ES-I3 (cell line): Measurements from ENCODE around the gene HYAL1.
A peak's percentile ranks its signal among the peaks of the same experiment; 100 is the strongest.

ENCODE experiments used
- H3K36me3 ChIP-seq: 2 replicates; pipeline ENCODE4 v1.6.1; 2013; ENCODE audit warnings: mild to moderate bottlenecking, low read length, control low read depth, moderate library complexity; ENCODE audit not compliant: insufficient read depth
- H3K4me1 ChIP-seq: 2 replicates; pipeline ENCODE4 v1.6.1; 2013; ENCODE audit warnings: mild to moderate bottlenecking, control low read depth, low read length; ENCODE audit not compliant: insufficient read depth
- H3K9ac ChIP-seq: 2 replicates; pipeline ENCODE4 v1.6.1; 2013; ENCODE audit warnings: low read depth, mild to moderate bottlenecking, low read length, moderate library complexity
- H3K9me3 ChIP-seq: 2 replicates; pipeline ENCODE4 v1.6.1; 2013; ENCODE audit warnings: mild to moderate bottlenecking, low read length, moderate library complexity; ENCODE audit not compliant: control insufficient read depth, insufficient read depth

The HYAL1 gene

GRCh38 chr3:50340448-50341329 is 37.3 kb upstream of the HYAL1 start, which contains the start of gene RASSF1:
Gene RASSF1, minus strand, starts transcription at chr3:50340836. Its CDS starts 31 bp downstream, at chr3:50340805.
- H3K36me3 ChIP-seq = no peaks in the 10 kb centered on the region
- H3K9me3 ChIP-seq = no peaks in the 10 kb centered on the region
- peak within 1 kb of the TSS; percentile 65 for H3K9ac ChIP-seq
- H3K4me1 ChIP-seq = peaks cover 5% of the 10 kb centered on the region

- Histone ChIP-seq H3K9me3 (no peaks in the 10 kb centered on the region), H3K4me1 (peaks cover 5% of the 10 kb centered on the region), H3K9ac (peak overlapping the region; percentile 65; the same call in 1 of the 2 replicates)
These were observed 36.7 kb upstream of the HYAL1 start for GRCh38 chr3:50340147-50340447.

GRCh38 chr3:50339485-50340146 is 36.2 kb upstream of the HYAL1 start:
- Histone ChIP-seq H3K9ac (peak overlapping the region; percentile 65; the same call in 1 of the 2 replicates), H3K36me3 (no peaks in the 10 kb centered on the region), H3K9me3 (no peaks in the 10 kb centered on the region), H3K4me1 (peaks cover 5% of the 10 kb centered on the region)

More at GRCh38 chr3:50340147-50340447, 36.7 kb upstream of the HYAL1 start:
- H3K36me3 ChIP-seq = no peaks in the 10 kb centered on the region

- no peak overlapping the region for H3K9ac ChIP-seq
- peaks cover 5% of the 10 kb centered on the region for H3K4me1 ChIP-seq
- H3K9me3 ChIP-seq = no peaks in the 10 kb centered on the region
- H3K36me3 ChIP-seq = peaks cover 2% of the 10 kb centered on the region; the same call in 1 of the 2 replicates
These were observed 35.6 kb upstream of the HYAL1 start for GRCh38 chr3:50338965-50339364.

GRCh38 chr3:50337175-50337861 is 33.9 kb upstream of the HYAL1 start:
- H3K9ac ChIP-seq = peak overlapping the region; percentile 87
- peaks cover 5% of the 10 kb centered on the region for H3K4me1 ChIP-seq
- H3K36me3 ChIP-seq = peaks cover 4% of the 10 kb centered on the region
- H3K9me3 ChIP-seq = no peaks in the 10 kb centered on the region

- no peaks in the 10 kb centered on the region for H3K9me3 ChIP-seq
- peaks cover 5% of the 10 kb centered on the region for H3K4me1 ChIP-seq
- peaks cover 4% of the 10 kb centered on the region for H3K36me3 ChIP-seq
- H3K9ac ChIP-seq = peak overlapping the region; percentile 87
These were observed 33.2 kb upstream of the HYAL1 start for GRCh38 chr3:50336452-50337174.

GRCh38 chr3:50334339-50335075 is 31.1 kb upstream of the HYAL1 start:
- Histone ChIP-seq H3K9ac (no peak overlapping the region), H3K4me1 (peaks cover 5% of the 10 kb centered on the region), H3K36me3 (peaks cover 4% of the 10 kb centered on the region), H3K9me3 (no peaks in the 10 kb centered on the region)

- H3K4me1 ChIP-seq = peaks cover 3% of the 10 kb centered on the region; the same call in 1 of the 2 replicates
- H3K36me3 ChIP-seq = peaks cover 4% of the 10 kb centered on the region
- H3K9ac ChIP-seq = no peak overlapping the region
These were observed 30.5 kb upstream of the HYAL1 start for GRCh38 chr3:50333744-50334328.

GRCh38 chr3:50331364-50331907 is 28.1 kb upstream of the HYAL1 start:
- no peak overlapping the region for H3K9ac ChIP-seq
- H3K36me3 ChIP-seq = peaks cover 4% of the 10 kb centered on the region
- H3K9me3 ChIP-seq = no peaks in the 10 kb centered on the region
- no peaks in the 10 kb centered on the region for H3K4me1 ChIP-seq

More at GRCh38 chr3:50333744-50334328, 30.5 kb upstream of the HYAL1 start:
- H3K9me3 ChIP-seq = no peaks in the 10 kb centered on the region

GRCh38 chr3:50330330-50330729 is 27.0 kb upstream of the HYAL1 start:
- Histone ChIP-seq H3K9me3 (no peaks in the 10 kb centered on the region), H3K36me3 (peaks cover 4% of the 10 kb centered on the region), H3K9ac (no peak overlapping the region)

GRCh38 chr3:50327943-50328691 is 24.7 kb upstream of the HYAL1 start, which contains the start of gene TUSC2:
Gene TUSC2, minus strand, starts transcription at chr3:50328223. Its CDS starts 124 bp downstream, at chr3:50328099.
- no peaks in the 10 kb centered on the region; the same call in none of the 2 replicates for H3K36me3 ChIP-seq
- no peaks in the 10 kb centered on the region for H3K9me3 ChIP-seq
- peaks cover 8% of the 10 kb centered on the region; the same call in 1 of the 2 replicates for H3K4me1 ChIP-seq
- H3K9ac ChIP-seq = peak within 1 kb of the TSS; percentile 88

More at GRCh38 chr3:50330330-50330729, 27.0 kb upstream of the HYAL1 start:
- no peaks in the 10 kb centered on the region for H3K4me1 ChIP-seq

- Histone ChIP-seq H3K9ac (peak overlapping the region; percentile 88), H3K36me3 (no peaks in the 10 kb centered on the region; the same call in none of the 2 replicates), H3K9me3 (no peaks in the 10 kb centered on the region), H3K4me1 (peaks cover 13% of the 10 kb centered on the region; the same call in 1 of the 2 replicates)
These were observed 23.8 kb upstream of the HYAL1 start for GRCh38 chr3:50327129-50327528.
